Adrenal gland (tissue), 5 donors: Measurements from ENCODE around the gene SPATA9.

Experiments
- CTCF ChIP-seq, 6 experiments: fragments of 450-650 bp in 4 of 6; fragments of 200-600 bp in 2 of 6; sonication (generic) in 1 of 6; IDR thresholded peaks; 1 replicate in 5 of 6; 2 replicates in 1 of 6; pipeline versions ENCODE4 v1.5.1 to v1.8.0; 2016 to 2021; ENCODE audit warnings: antibody characterized with exemption in 6 of 6, mild to moderate bottlenecking in 2 of 6, moderate library complexity in 1 of 6
- POLR2A ChIP-seq, 2 donors: fragments of 450-650 bp; IDR thresholded peaks; one replicate each; pipeline ENCODE4 v1.6.1; 2017; ENCODE audit warnings: antibody characterized with exemption in 2 of 2, mild to moderate bottlenecking in 2 of 2, moderate library complexity in 1 of 2
- donor health status: DM: no; HTN: no; CAD: no.

GRCh38 chr5:95672641-95673040, 10.2 kb downstream of the SPATA9 start:
- TF ChIP-seq CTCF (IDR thresholded peaks at IDR 0.05) (no peak), POLR2A (IDR thresholded peaks at IDR 0.05) (no peak)
